ENCODE measurements around the gene SPOCK3.

GRCh38 chr4:166972071-166972470 lies 262.2 kb downstream of the SPOCK3 start:
- TF ChIP-seq CTCF (IDR thresholded peaks at IDR 0.05) (no peak), POLR2A (IDR thresholded peaks at IDR 0.05) (no peak)
